PC-9 (cell line): ENCODE measurements around the gene GNAI1. TPM values are rescaled to one million over a fixed set of nuclear protein-coding genes. Genes with fewer than 3 reads are reported as not detected.

Experiments used
- BruUV-seq: library from RNA; stranded (reverse); fragments of 400-500 nt; replicated peaks from 2 replicates; lab custom pipeline; 2021; lab: Mats Ljungman, UMichigan
- CTCF ChIA-PET: fragments of 300-600 bp; sonication (Branson Sonifier 250); formaldehyde crosslinking; loops from one replicate; lab custom pipeline; 2022; ENCODE audit warnings: antibody characterized with exemption; lab: Charles Lee
- POLR2A ChIA-PET: fragments of 300-600 bp; sonication (Branson Sonifier 250); formaldehyde crosslinking; loops from one replicate; lab custom pipeline; 2022; ENCODE audit warnings: antibody characterized with exemption; ENCODE audit not compliant: unreplicated experiment; lab: Charles Lee
- DNase-seq, 2 experiments: peaks; one replicate each; pipeline versions ENCODE4 v3.0.0 to v3.0.0-alpha.2; 2015 to 2022; ENCODE audit warnings: mixed read lengths in 1 of 2
- H2AFZ ChIP-seq: fragments of 200-600 bp; sonication (generic); 2 replicates; pipeline ENCODE4 v1.8.1; 2017; ENCODE audit warnings: antibody characterized with exemption
- H3F3A ChIP-seq: fragments of 200-600 bp; sonication (generic); 2 replicates; pipeline ENCODE4 v1.8.1; 2017; ENCODE audit warnings: antibody characterized with exemption, mild to moderate bottlenecking, low read depth; ENCODE audit not compliant: insufficient read depth
- H3K27ac ChIP-seq: fragments of 200-600 bp; sonication (generic); 2 replicates; pipeline ENCODE4 v1.6.1; 2016; ENCODE audit warnings: mixed run types
- H3K27me3 ChIP-seq: fragments of 200-600 bp; sonication (generic); 2 replicates; pipeline ENCODE4 v1.6.1; 2016; ENCODE audit warnings: low read depth, mixed run types; ENCODE audit not compliant: insufficient read depth
- H3K36me3 ChIP-seq: fragments of 200-600 bp; sonication (generic); 2 replicates; pipeline ENCODE4 v1.6.1; 2016; ENCODE audit warnings: low read depth, mixed run types
- H3K4me1 ChIP-seq: fragments of 200-600 bp; sonication (generic); replicated peaks from 2 replicates; pipeline ENCODE4 v1.6.1; 2016; ENCODE audit warnings: mixed run types; ENCODE audit not compliant: insufficient read depth
- H3K4me2 ChIP-seq: fragments of 200-600 bp; sonication (generic); 2 replicates; pipeline ENCODE4 v1.6.1; 2017; ENCODE audit warnings: mixed run types
- H3K4me3 ChIP-seq: fragments of 200-600 bp; sonication (generic); 2 replicates; pipeline ENCODE4 v1.6.1; 2016; ENCODE audit warnings: mixed run types
- H3K79me2 ChIP-seq: fragments of 200-600 bp; sonication (generic); 2 replicates; pipeline ENCODE4 v1.6.1; 2017; ENCODE audit warnings: low read depth, mixed run types
- H3K9me2 ChIP-seq: fragments of 200-600 bp; sonication (generic); 2 replicates; pipeline ENCODE4 v1.8.1; 2017; ENCODE audit warnings: mild to moderate bottlenecking; ENCODE audit not compliant: insufficient read depth
- H3K9me3 ChIP-seq: fragments of 200-600 bp; sonication (generic); 2 replicates; pipeline ENCODE4 v1.8.1; 2016; ENCODE audit warnings: low read depth; ENCODE audit not compliant: insufficient read depth
- H4K20me1 ChIP-seq: fragments of 200-600 bp; sonication (generic); 2 replicates; pipeline ENCODE4 v1.8.1; 2017; ENCODE audit not compliant: insufficient read depth
- CTCF ChIP-seq: fragments of 200-600 bp; sonication (generic); conservative IDR thresholded peaks from 2 replicates; pipeline ENCODE4 v1.6.1; 2017; ENCODE audit warnings: mixed run types, antibody characterized with exemption, mild to moderate bottlenecking, moderate library complexity
- EZH2 ChIP-seq: fragments of 200-600 bp; sonication (generic); IDR thresholded peaks from 2 replicates; pipeline ENCODE4 v1.8.0; 2017; ENCODE audit warnings: antibody characterized with exemption, low read depth
- intact Hi-C: fragments of 100-400 bp; cut with micrococcal nuclease; formaldehyde crosslinking; loops from one replicate; pipeline ENCODE4 v1.10.0; 2022; ENCODE audit not compliant: unreplicated experiment
- total RNA-seq: library from RNA; stranded (reverse); gene quantifications from 2 replicates; pipeline ENCODE4 v1.2.3, GENCODE V29; 2021

The GNAI1 gene
- total RNA-seq, 1 experiment from 2014 or later: 16.8 TPM

DNA sequence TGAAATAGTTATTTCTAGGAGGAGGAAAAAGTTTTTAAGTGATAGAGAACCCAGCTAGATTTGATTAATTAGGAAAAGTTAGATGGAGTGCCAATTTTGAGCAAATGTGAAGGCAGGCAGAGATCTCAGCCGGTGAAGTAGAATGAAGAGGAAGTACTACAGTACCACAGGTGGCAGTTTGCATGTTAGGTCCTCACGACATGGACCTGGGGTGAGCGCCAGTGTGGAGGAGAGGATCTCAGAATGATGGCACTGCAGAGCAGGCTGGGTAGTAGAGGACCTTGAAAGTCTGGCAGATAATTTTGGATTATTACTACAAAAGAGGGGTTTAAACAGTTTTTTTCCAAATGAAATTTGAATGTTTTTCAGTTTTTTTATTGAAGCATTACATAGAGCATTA is 81.1 kb downstream of the GNAI1 start:
- CTCF ChIA-PET: no interaction called here
- no peaks in the 10 kb centered on the region for H3K9me3 ChIP-seq
- no peak overlapping the region for H2AFZ ChIP-seq
- H3K4me1 ChIP-seq: peaks cover 15% of the 10 kb centered on the region
- POLR2A ChIA-PET: no interaction called here
- TF ChIP-seq EZH2: no peak
- no peak for TF ChIP-seq CTCF
- no peak overlapping the region for H3K4me3 ChIP-seq
- H3K27me3 ChIP-seq: no peaks in the 10 kb centered on the region
- no peaks in the 10 kb centered on the region for H3K36me3 ChIP-seq
- H3K4me2 ChIP-seq: no peak overlapping the region
- no peak overlapping the region for H3K27ac ChIP-seq
- no peaks in the 10 kb centered on the region for H3F3A ChIP-seq
- no peaks in the 10 kb centered on the region for H3K79me2 ChIP-seq
- BruUV-seq: no TSS peak
- intact Hi-C loops: no loop called here
- H4K20me1 ChIP-seq: no peaks in the 10 kb centered on the region
- DNase-seq: no peak
- no peaks in the 10 kb centered on the region for H3K9me2 ChIP-seq

- Histone ChIP-seq H3K27me3 (no peaks in the 10 kb centered on the region), H3K9me2 (no peaks in the 10 kb centered on the region), H3K27ac (no peak overlapping the region), H3K9me3 (no peaks in the 10 kb centered on the region), H3K4me3 (no peak overlapping the region), H2AFZ (no peak overlapping the region), H4K20me1 (no peaks in the 10 kb centered on the region), H3F3A (no peaks in the 10 kb centered on the region), H3K79me2 (no peaks in the 10 kb centered on the region), H3K4me1 (peaks cover 15% of the 10 kb centered on the region), H3K36me3 (no peaks in the 10 kb centered on the region), H3K4me2 (no peak overlapping the region)
- ChIA-PET CTCF (no interaction called here), POLR2A (no interaction called here)
- DNase-seq: no peak
- intact Hi-C loops: no loop called here
- no TSS peak for BruUV-seq
- TF ChIP-seq CTCF: no peak
- TF ChIP-seq EZH2: no peak
Measured at GRCh38 chr7:80216996-80217842, 82.6 kb downstream of the GNAI1 start.

GRCh38 chr7:80218723-80219122 is 84.1 kb downstream of the GNAI1 start:
- no peaks in the 10 kb centered on the region for H3K27me3 ChIP-seq
- H3K27ac ChIP-seq: peak overlapping the region; percentile 6; the same call in 1 of the 2 replicates
- H3K36me3 ChIP-seq: no peaks in the 10 kb centered on the region
- CTCF ChIA-PET: no interaction called here
- peaks cover 15% of the 10 kb centered on the region for H3K4me1 ChIP-seq
- POLR2A ChIA-PET: interaction anchor here (0.6 kb wide), 1 partner anchor 35 kb away, joined by 5 read pairs; no protein-coding TSS in a partner anchor
- no peak for TF ChIP-seq EZH2
- TF ChIP-seq CTCF: no peak
- no peak overlapping the region for H3K4me3 ChIP-seq
- H2AFZ ChIP-seq: no peak overlapping the region
- H3F3A ChIP-seq: no peaks in the 10 kb centered on the region
- H3K79me2 ChIP-seq: no peaks in the 10 kb centered on the region
- intact Hi-C loops: no loop called here
- no peaks in the 10 kb centered on the region for H3K9me3 ChIP-seq
- no peaks in the 10 kb centered on the region for H3K9me2 ChIP-seq
- H4K20me1 ChIP-seq: no peaks in the 10 kb centered on the region
- DNase-seq: peak; percentile 14 to 80
- peak overlapping the region; percentile 30 for H3K4me2 ChIP-seq
- no TSS peak for BruUV-seq
